ENCODE data around the gene RPGRIP1. TPM values are rescaled to one million over a fixed set of nuclear protein-coding genes. Genes with fewer than 3 reads are reported as not detected.

Gene RPGRIP1
- polyA plus RNA-seq (2012; rRNA removed): not detected in 2 replicates
- polyA plus RNA-seq (2012; cell fraction: cytosol; rRNA removed): not detected in 2 replicates
- 0.02 TPM in 1 of 2 replicates, not detected in the other for polyA plus RNA-seq (2012; cell fraction: nucleus; rRNA removed)

- WGBS (ENCODE audit: low lambda C conversion rate): 95% methylated on average over 2 of the region's 2 CpGs
- Histone ChIP-seq H3K4me3 (ENCODE audit: low read depth in 2 of 2, low read length in 1 of 2) (no peak within 1 kb of the TSS), H3K79me2 (ENCODE audit: insufficient read depth) (no peaks in the 10 kb centered on the region), H3K9ac (no peak within 1 kb of the TSS), H3K36me3 (replicated peaks in 1 of 2; ENCODE audit: control insufficient read depth in 1 of 2, insufficient read depth in 2 of 2, low read length in 1 of 2) (no peaks in the 10 kb centered on the region), H3K9me2 (no peaks in the 10 kb centered on the region), H3F3A (replicated peaks; ENCODE audit: insufficient read depth) (no peaks in the 10 kb centered on the region), H2AFZ (ENCODE audit: low read depth) (no peak within 1 kb of the TSS), H3K4me2 (no peak within 1 kb of the TSS), H3K27ac (ENCODE audit: low read depth in 2 of 2, low read length in 1 of 2) (no peak within 1 kb of the TSS), H3K9me3 (no peaks in the 10 kb centered on the region), H3K4me1 (ENCODE audit: control insufficient read depth in 1 of 2, insufficient read depth in 2 of 2, low read depth in 1 of 2, low read length in 1 of 2) (no peaks in the 10 kb centered on the region), H4K20me1 (ENCODE audit: insufficient read depth) (no peaks in the 10 kb centered on the region), H3K27me3 (ENCODE audit: insufficient read depth) (no peaks in the 10 kb centered on the region)
- no peak for TF ChIP-seq IRF3 (IDR thresholded peaks at IDR 0.05; ENCODE audit: low read depth, low read length)
- TF ChIP-seq NFIC (IDR thresholded peaks at IDR 0.05; ENCODE audit: borderline replicate concordance): no peak
- TF ChIP-seq REST (IDR thresholded peaks at IDR 0.05; ENCODE audit: low read depth, low read length): no peak
- TF ChIP-seq FOSL2 (IDR thresholded peaks at IDR 0.05; ENCODE audit: borderline replicate concordance, low read depth): no peak
- no peak for TF ChIP-seq TAF1 (IDR thresholded peaks at IDR 0.05; ENCODE audit: borderline replicate concordance, low read depth, low read length)
- no peak for TF ChIP-seq JUND (IDR thresholded peaks at IDR 0.05)
- TF ChIP-seq POLR2AphosphoS5 (IDR thresholded peaks at IDR 0.05; ENCODE audit: low read depth, low read length): no peak
- TF ChIP-seq USF2 (IDR thresholded peaks at IDR 0.05; ENCODE audit: borderline replicate concordance, low read depth, low read length): no peak
- TF ChIP-seq YY1 (IDR thresholded peaks at IDR 0.05; ENCODE audit: low read depth): no peak
- TF ChIP-seq CHD2 (IDR thresholded peaks at IDR 0.05; ENCODE audit: low read length, partially characterized antibody): no peak
- TF ChIP-seq RCOR1 (IDR thresholded peaks at IDR 0.05; ENCODE audit: low read length): no peak
- no peak for TF ChIP-seq EP300 (IDR thresholded peaks at IDR 0.05; ENCODE audit: borderline replicate concordance in 1 of 2, low read depth in 1 of 2, low read length in 1 of 2)
- no peak for TF ChIP-seq FOXM1 (IDR thresholded peaks at IDR 0.05; ENCODE audit: low read depth)
- no peak for TF ChIP-seq RXRA (IDR thresholded peaks at IDR 0.05; ENCODE audit: borderline replicate concordance, low read depth)
- TF ChIP-seq RAD21 (IDR thresholded peaks at IDR 0.05; ENCODE audit: low read length): no peak
- TF ChIP-seq NRF1 (IDR thresholded peaks at IDR 0.05; ENCODE audit: low read depth, low read length): no peak
- POLR2A ChIA-PET: interaction anchor here (1.0 kb wide), 1 partner anchor 24 kb away, joined by 4 read pairs; no protein-coding TSS in a partner anchor
- DNase-seq: no peak
- CTCF ChIA-PET: no interaction called here
These were observed at the start of gene RPGRIP1 for GRCh38 chr14:21279783-21280182. Gene RPGRIP1 (plus strand): TSS chr14:21280083. CDS start chr14:21287977, 7,894 bp downstream.

Measured in SK-N-SH (cell line).